HepG2 (cell line): ENCODE results near the gene FLT3LG. TPM values are rescaled to one million over a fixed set of nuclear protein-coding genes. Genes with fewer than 3 reads are reported as not detected.

Experiments
- AHR ChIP-seq: IDR thresholded peaks from 2 replicates; pipeline ENCODE4 v1.6.1; 2018; ENCODE audit warnings: missing genetic modification reagents, missing compliant biosample characterization
- ATF7 ChIP-seq, 2 experiments: fragments of 450-650 bp in 1 of 2; sonication (generic) in 1 of 2; formaldehyde crosslinking in 1 of 2; IDR thresholded peaks; 2 replicates each; pipeline versions ENCODE4 v1.4.0 to v1.6.1; 2016 to 2020; ENCODE audit warnings: antibody characterized with exemption in 1 of 2, mild to moderate bottlenecking in 1 of 2, missing genetic modification reagents in 1 of 2
- ATRX ChIP-seq: sonication (generic); formaldehyde crosslinking; IDR thresholded peaks from 2 replicates; pipeline ENCODE4 v1.4.0; 2020; ENCODE audit warnings: missing genetic modification reagents, borderline replicate concordance
- FOXM1 ChIP-seq: sonication (generic); formaldehyde crosslinking; IDR thresholded peaks from 2 replicates; pipeline ENCODE4 v1.5.0; 2020; ENCODE audit warnings: missing genetic modification reagents
- GPBP1L1 ChIP-seq: sonication (generic); formaldehyde crosslinking; IDR thresholded peaks from 2 replicates; pipeline ENCODE4 v1.5.0; 2020; ENCODE audit warnings: mild to moderate bottlenecking, missing genetic modification reagents
- ISL2 ChIP-seq: sonication (generic); formaldehyde crosslinking; IDR thresholded peaks from 2 replicates; pipeline ENCODE4 v1.5.0; 2020; ENCODE audit warnings: missing genetic modification reagents
- KDM5B ChIP-seq: sonication (generic); formaldehyde crosslinking; IDR thresholded peaks from 2 replicates; pipeline ENCODE4 v1.4.0; 2020; ENCODE audit warnings: missing genetic modification reagents, mild to moderate bottlenecking, borderline replicate concordance
- LCORL ChIP-seq, 2 experiments: fragments of 450-650 bp in 1 of 2; sonication (generic) in 1 of 2; formaldehyde crosslinking in 1 of 2; IDR thresholded peaks; 2 replicates each; pipeline versions ENCODE4 v1.5.0 to v1.6.1; 2017 to 2020; ENCODE audit warnings: antibody characterized with exemption in 1 of 2, missing genetic modification reagents in 1 of 2
- MATR3 ChIP-seq: sonication (generic); formaldehyde crosslinking; IDR thresholded peaks from 2 replicates; pipeline ENCODE4 v1.4.0; 2020; ENCODE audit warnings: missing genetic modification reagents
- MEIS1 ChIP-seq: sonication (generic); formaldehyde crosslinking; IDR thresholded peaks from 2 replicates; pipeline ENCODE4 v1.9.0; 2021; ENCODE audit warnings: mild to moderate bottlenecking, missing genetic modification reagents, moderate library complexity, borderline replicate concordance
- NRL ChIP-seq: sonication (generic); formaldehyde crosslinking; IDR thresholded peaks from 2 replicates; pipeline ENCODE4 v1.5.0; 2020; ENCODE audit warnings: missing genetic modification reagents, mild to moderate bottlenecking, moderate library complexity, borderline replicate concordance
- RFX3 ChIP-seq: IDR thresholded peaks from 2 replicates; pipeline ENCODE4 v1.6.1; 2016; ENCODE audit warnings: missing biosample characterization, missing genetic modification reagents
- SALL2 ChIP-seq: sonication (generic); formaldehyde crosslinking; IDR thresholded peaks from 2 replicates; pipeline ENCODE4 v1.8.1; 2023; ENCODE audit warnings: mild to moderate bottlenecking, missing genetic modification reagents, inconsistent platforms
- SRF ChIP-seq: IDR thresholded peaks from 2 replicates; pipeline ENCODE4 v1.6.1; 2011; ENCODE audit warnings: mild to moderate bottlenecking, low read depth, low read length, moderate library complexity
- ZBTB21 ChIP-seq: sonication (generic); formaldehyde crosslinking; IDR thresholded peaks from 2 replicates; pipeline ENCODE4 v1.4.0; 2020; ENCODE audit warnings: missing genetic modification reagents
- ZBTB3 ChIP-seq: sonication (generic); formaldehyde crosslinking; IDR thresholded peaks from 2 replicates; pipeline ENCODE4 v1.4.0; 2020; ENCODE audit warnings: low read depth, mild to moderate bottlenecking, moderate library complexity, missing genetic modification reagents, borderline replicate concordance
- ZBTB42 ChIP-seq: sonication (generic); formaldehyde crosslinking; IDR thresholded peaks from 2 replicates; pipeline ENCODE4 v1.5.0; 2020; ENCODE audit warnings: mild to moderate bottlenecking, missing genetic modification reagents
- ZFP41 ChIP-seq: sonication (generic); formaldehyde crosslinking; IDR thresholded peaks from 2 replicates; pipeline ENCODE4 v1.4.0; 2020; ENCODE audit warnings: mild to moderate bottlenecking, missing genetic modification reagents, borderline replicate concordance
- ZFYVE20 ChIP-seq: sonication (generic); formaldehyde crosslinking; IDR thresholded peaks from 2 replicates; pipeline ENCODE4 v1.8.0; 2023; ENCODE audit warnings: low read depth, mild to moderate bottlenecking, moderate library complexity, missing genetic modification reagents, borderline replicate concordance
- ZMYM3 ChIP-seq: sonication (generic); formaldehyde crosslinking; IDR thresholded peaks from 2 replicates; pipeline ENCODE4 v1.5.1; 2020; ENCODE audit warnings: mild to moderate bottlenecking, missing genetic modification reagents
- ZNF235 ChIP-seq: sonication (generic); formaldehyde crosslinking; IDR thresholded peaks from 2 replicates; pipeline ENCODE4 v1.8.1; 2023; ENCODE audit warnings: mild to moderate bottlenecking, missing genetic modification reagents, borderline replicate concordance
- ZNF30 ChIP-seq: sonication (generic); formaldehyde crosslinking; IDR thresholded peaks from 2 replicates; pipeline ENCODE4 v1.5.0; 2020; ENCODE audit warnings: mild to moderate bottlenecking, missing genetic modification reagents
- ZNF484 ChIP-seq: sonication (generic); formaldehyde crosslinking; IDR thresholded peaks from 2 replicates; pipeline ENCODE4 v1.5.1; 2020; ENCODE audit warnings: mild to moderate bottlenecking, low read depth, missing genetic modification reagents, borderline replicate concordance
- ZNF772 ChIP-seq: sonication (generic); formaldehyde crosslinking; IDR thresholded peaks from 2 replicates; pipeline ENCODE4 v1.5.0; 2020; ENCODE audit warnings: mild to moderate bottlenecking, missing genetic modification reagents
- ZNF839 ChIP-seq: sonication (generic); formaldehyde crosslinking; IDR thresholded peaks from 2 replicates; pipeline ENCODE4 v1.4.0; 2020; ENCODE audit warnings: missing genetic modification reagents, mild to moderate bottlenecking, borderline replicate concordance
- ZNF841 ChIP-seq: sonication (generic); formaldehyde crosslinking; IDR thresholded peaks from 2 replicates; pipeline ENCODE4 v1.8.1; 2023; ENCODE audit warnings: missing genetic modification reagents, borderline replicate concordance
- ZNF878 ChIP-seq: sonication (generic); formaldehyde crosslinking; IDR thresholded peaks from 2 replicates; pipeline ENCODE4 v1.8.1; 2023; ENCODE audit warnings: mild to moderate bottlenecking, missing genetic modification reagents, moderate library complexity
- polyA plus RNA-seq, 8 experiments: library from polyadenylated mRNA; depleted of rRNA in 3 of 8; stranded (reverse) in 7 of 8; unstranded in 1 of 8; fragments of >200 nt; fragmentation: Illumina TruSeq in 4 of 8; extraction: Trizol in 4 of 8; gene quantifications; 2 replicates each; pipeline versions ENCODE4 v1.2.1 to v1.2.3, GENCODE V29; 2011 to 2016; ENCODE audit warnings: low read depth in 4 of 8, missing spikeins in 1 of 8, mixed read lengths in 1 of 8; ENCODE audit not compliant: insufficient read depth in 1 of 8
- total RNA-seq, 5 experiments: library from RNA; depleted of rRNA; stranded (reverse); fragments of >200 nt; fragmentation: Illumina TruSeq; extraction: Trizol; gene quantifications; 2 replicates each; pipeline ENCODE4 v1.2.3, GENCODE V29; 2016; ENCODE audit warnings: low read depth in 1 of 5
- TF ChIP-seq, protein P1 (sequence below): IDR thresholded peaks from 2 replicates; pipeline ENCODE4 v1.6.1; 2016; ENCODE audit warnings: mild to moderate bottlenecking, missing biosample characterization, missing genetic modification reagents

Gene FLT3LG
- total and polyA plus RNA-seq, 2 of the 13 experiments (the other 11 are each of a cell fraction or from before 2014, with no cell fraction given) = 1.5 to 2.6 TPM

- TF ChIP-seq SRF (no peak), ZBTB42 (CRISPR knock-in tag) (peak; percentile 72; the same call in 1 of the 2 replicates), NRL (peak; percentile 61), AHR (CRISPR knock-in tag) (no peak), ATRX (CRISPR knock-in tag) (no peak), ZFP41 (CRISPR knock-in tag) (no peak), ATF7 (IDR thresholded peaks at IDR 0.05) (no peak), ATF7 (CRISPR knock-in tag; IDR thresholded peaks at IDR 0.05) (no peak), ZNF772 (CRISPR knock-in tag) (no peak), ZBTB21 (CRISPR knock-in tag) (no peak), ZMYM3 (CRISPR knock-in tag) (no peak), ZFYVE20 (CRISPR knock-in tag) (0 out of 2 replicates have a peak, but pooled peaks have one; percentile 44), MATR3 (CRISPR knock-in tag) (no peak), LCORL (IDR thresholded peaks at IDR 0.05) (no peak), LCORL (CRISPR knock-in tag; IDR thresholded peaks at IDR 0.05) (peak; percentile 27; the same call in 1 of the 2 replicates), FOXM1 (CRISPR knock-in tag) (no peak), ZNF878 (CRISPR knock-in tag) (no peak), ZBTB3 (CRISPR knock-in tag) (no peak), ZNF484 (no peak), RFX3 (CRISPR knock-in tag) (no peak), ZNF235 (CRISPR knock-in tag) (no peak), ZNF30 (CRISPR knock-in tag) (no peak), SALL2 (no peak), GPBP1L1 (CRISPR knock-in tag) (no peak), MEIS1 (CRISPR knock-in tag) (no peak), ZNF841 (no peak), ZNF839 (0 out of 2 replicates have a peak, but pooled peaks have one; percentile 11), ISL2 (CRISPR knock-in tag) (no peak), KDM5B (CRISPR knock-in tag) (peak; percentile 66; the same call in 1 of the 2 replicates)
- TF ChIP-seq, protein P1, sequence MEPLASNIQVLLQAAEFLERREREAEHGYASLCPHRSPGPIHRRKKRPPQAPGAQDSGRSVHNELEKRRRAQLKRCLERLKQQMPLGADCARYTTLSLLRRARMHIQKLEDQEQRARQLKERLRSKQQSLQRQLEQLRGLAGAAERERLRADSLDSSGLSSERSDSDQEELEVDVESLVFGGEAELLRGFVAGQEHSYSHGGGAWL (CRISPR knock-in tag) = 0 out of 2 replicates have a peak, but pooled peaks have one; percentile 12
Observed at GRCh38 chr19:49453013-49453756, 20.8 kb upstream of the FLT3LG start, which contains the start of gene ALDH16A1 (continued).
